HEK293T (cell line): ENCODE measurements around the gene DNAI1.

Source experiments
- CTCF ChIA-PET: fragments of 350-600 bp; formaldehyde crosslinking; extraction: SDS; loops from one replicate; lab custom pipeline; 2021; ENCODE audit warnings: antibody characterized with exemption, inconsistent platforms; lab: Yijun Ruan, JAX
- POLR2A ChIA-PET: fragments of 350-600 bp; formaldehyde crosslinking; extraction: SDS; loops from one replicate; lab custom pipeline; 2020; ENCODE audit warnings: antibody characterized with exemption, inconsistent platforms; lab: Yijun Ruan, JAX
- DNase-seq: peaks from one replicate; pipeline ENCODE4 v3.0.0; 2012; ENCODE audit warnings: mixed read lengths; ENCODE audit errors: extremely low spot score
- ARNT ChIP-seq: fragments of 450-650 bp; IDR thresholded peaks from 2 replicates; pipeline ENCODE4 v1.6.1; 2017; ENCODE audit warnings: mild to moderate bottlenecking
- BHLHE40 ChIP-seq: fragments of 450-650 bp; IDR thresholded peaks from 2 replicates; pipeline ENCODE4 v1.6.1; 2016; ENCODE audit warnings: mild to moderate bottlenecking, moderate library complexity, borderline replicate concordance
- CTBP1 ChIP-seq: fragments of 450-650 bp; IDR thresholded peaks from 2 replicates; pipeline ENCODE4 v1.6.1; 2016; ENCODE audit warnings: borderline replicate concordance
- ELF4 ChIP-seq: fragments of 450-650 bp; IDR thresholded peaks from 2 replicates; pipeline ENCODE4 v1.6.1; 2017; ENCODE audit warnings: antibody characterized with exemption
- FOXA1 ChIP-seq: fragments of 450-650 bp; IDR thresholded peaks from 2 replicates; pipeline ENCODE4 v1.6.1; 2016; ENCODE audit warnings: mild to moderate bottlenecking
- FOXK2 ChIP-seq: fragments of 450-650 bp; IDR thresholded peaks from 2 replicates; pipeline ENCODE4 v1.6.1; 2016; ENCODE audit warnings: mild to moderate bottlenecking
- FOXM1 ChIP-seq: fragments of 450-650 bp; IDR thresholded peaks from 2 replicates; pipeline ENCODE4 v1.6.1; 2017; ENCODE audit warnings: mild to moderate bottlenecking, borderline replicate concordance
- HDGF ChIP-seq: fragments of 450-650 bp; IDR thresholded peaks from 2 replicates; pipeline ENCODE4 v1.6.1; 2017; ENCODE audit warnings: antibody characterized with exemption, borderline replicate concordance
- L3MBTL2 ChIP-seq: fragments of 450-650 bp; conservative IDR thresholded peaks from 2 replicates; pipeline ENCODE4 v1.6.1; 2016; ENCODE audit warnings: mild to moderate bottlenecking
- LEF1 ChIP-seq: fragments of 450-650 bp; IDR thresholded peaks from 2 replicates; pipeline ENCODE4 v1.6.1; 2017; ENCODE audit warnings: mild to moderate bottlenecking, borderline replicate concordance
- NFRKB ChIP-seq: fragments of 450-650 bp; IDR thresholded peaks from 2 replicates; pipeline ENCODE4 v1.6.1; 2016; ENCODE audit warnings: mild to moderate bottlenecking, moderate library complexity
- SP1 ChIP-seq: fragments of 450-650 bp; IDR thresholded peaks from 2 replicates; pipeline ENCODE4 v1.6.1; 2017
- SUZ12 ChIP-seq: fragments of 450-650 bp; IDR thresholded peaks from 2 replicates; pipeline ENCODE4 v1.6.1; 2016; ENCODE audit warnings: mild to moderate bottlenecking
- TARDBP ChIP-seq: fragments of 450-650 bp; IDR thresholded peaks from 2 replicates; pipeline ENCODE4 v1.6.1; 2016
- ZNF384 ChIP-seq: fragments of 450-650 bp; IDR thresholded peaks from 2 replicates; pipeline ENCODE4 v1.6.1; 2016
- TF ChIP-seq, protein P1 (sequence below): fragments of 450-650 bp; IDR thresholded peaks from 2 replicates; pipeline ENCODE4 v1.6.1; 2016

DNAI1 gene

DNA sequence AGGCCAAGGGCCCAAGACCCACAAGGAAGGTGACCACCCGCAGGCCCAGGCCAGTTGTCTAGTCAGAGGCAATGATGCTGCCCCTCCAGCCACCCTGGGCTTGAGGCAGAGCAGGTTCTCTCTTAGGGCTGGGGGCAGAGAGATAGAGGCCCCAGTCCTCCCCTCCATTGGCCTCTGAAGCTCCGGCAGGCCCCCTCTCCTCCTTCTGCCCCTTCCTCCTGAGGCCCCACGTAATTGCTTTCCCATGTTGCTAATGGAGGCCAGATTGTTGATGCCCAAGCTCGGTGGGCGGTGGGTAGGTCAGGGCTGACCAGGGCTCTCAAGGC is 90.8 kb downstream of the DNAI1 start:
- no peak for DNase-seq
- TF ChIP-seq CTBP1 (no peak), HDGF (no peak), TARDBP (no peak), FOXM1 (no peak), FOXK2 (no peak), ELF4 (no peak), SP1 (no peak), LEF1 (no peak), L3MBTL2 (no peak), BHLHE40 (no peak), ZNF384 (no peak), NFRKB (no peak), FOXA1 (no peak), ARNT (no peak), SUZ12 (no peak)
- TF ChIP-seq, protein P1, sequence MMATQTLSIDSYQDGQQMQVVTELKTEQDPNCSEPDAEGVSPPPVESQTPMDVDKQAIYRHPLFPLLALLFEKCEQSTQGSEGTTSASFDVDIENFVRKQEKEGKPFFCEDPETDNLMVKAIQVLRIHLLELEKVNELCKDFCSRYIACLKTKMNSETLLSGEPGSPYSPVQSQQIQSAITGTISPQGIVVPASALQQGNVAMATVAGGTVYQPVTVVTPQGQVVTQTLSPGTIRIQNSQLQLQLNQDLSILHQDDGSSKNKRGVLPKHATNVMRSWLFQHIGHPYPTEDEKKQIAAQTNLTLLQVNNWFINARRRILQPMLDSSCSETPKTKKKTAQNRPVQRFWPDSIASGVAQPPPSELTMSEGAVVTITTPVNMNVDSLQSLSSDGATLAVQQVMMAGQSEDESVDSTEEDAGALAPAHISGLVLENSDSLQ = no peak
- ChIA-PET POLR2A (no interaction called here), CTCF (interaction anchor here (3.7 kb wide), 1 partner anchor 42 kb away, joined by 31 read pairs; no protein-coding TSS in a partner anchor)

- DNase-seq = no peak
- CTCF ChIA-PET = interaction anchor here (3.7 kb wide), 1 partner anchor 41 kb away, joined by 31 read pairs; no protein-coding TSS in a partner anchor
- POLR2A ChIA-PET = no interaction called here
- TF ChIP-seq ARNT (no peak), LEF1 (no peak), NFRKB (no peak), ELF4 (no peak), FOXK2 (no peak), ZNF384 (no peak)
Measured at GRCh38 chr9:34550016-34550680, 91.5 kb downstream of the DNAI1 start.

GRCh38 chr9:34550681-34551270 is 92.2 kb downstream of the DNAI1 start:
- TF ChIP-seq HDGF (no peak), FOXA1 (no peak), FOXM1 (no peak), BHLHE40 (no peak), FOXK2 (no peak), SP1 (no peak), ZNF384 (no peak), SUZ12 (no peak), NFRKB (no peak), L3MBTL2 (no peak), CTBP1 (no peak), ELF4 (no peak), ARNT (no peak), LEF1 (no peak), TARDBP (no peak)
- TF ChIP-seq, protein P1 = no peak
- ChIA-PET CTCF (interaction anchor here (0.6 kb wide), 1 partner anchor 41 kb away, joined by 3 read pairs; no protein-coding TSS in a partner anchor), POLR2A (no interaction called here)
- no peak for DNase-seq

DNA sequence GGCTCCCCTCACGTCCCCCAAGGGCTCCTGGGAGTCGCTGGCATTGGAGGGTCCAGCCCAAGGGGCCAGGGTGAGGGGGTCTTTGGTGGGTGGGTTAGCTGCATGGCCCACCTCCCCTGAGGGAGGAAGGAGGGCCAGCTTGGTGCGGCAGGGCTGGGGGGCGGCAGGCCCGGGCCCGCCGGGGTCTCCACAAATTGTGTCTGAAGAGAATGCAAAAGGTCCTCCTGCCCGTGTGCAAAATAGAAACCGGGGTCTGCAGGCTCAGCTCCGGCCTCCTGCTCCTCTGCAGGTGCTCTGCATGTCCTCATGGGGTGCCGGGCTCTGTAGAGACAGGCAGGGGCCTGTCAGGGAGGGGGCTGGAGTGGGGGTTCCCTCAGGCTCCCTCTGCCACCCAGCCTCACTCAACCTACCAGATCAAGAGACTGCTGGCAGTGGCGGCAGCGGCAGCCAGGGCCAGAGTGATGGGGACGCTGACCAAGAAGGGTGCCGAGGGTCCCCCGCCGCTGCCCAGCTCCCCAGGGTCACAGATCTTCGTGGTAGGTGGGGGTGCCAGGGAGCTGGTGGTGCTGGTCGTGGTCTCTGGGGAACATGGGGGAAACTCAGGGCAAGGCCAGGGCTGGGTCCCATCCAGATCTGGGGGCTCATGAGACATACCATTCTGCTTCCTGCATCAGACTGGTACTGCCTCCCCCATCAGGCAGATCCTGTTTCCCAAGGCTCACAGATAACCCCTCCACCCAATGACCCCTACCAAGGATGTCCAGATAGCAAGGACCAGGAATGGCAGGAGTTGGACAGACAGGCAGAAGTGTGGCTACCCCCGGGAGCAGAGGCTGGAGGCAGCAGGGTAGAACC is 93.4 kb downstream of the DNAI1 start:
- TF ChIP-seq ZNF384 = no peak
- TF ChIP-seq BHLHE40 = no peak
- TF ChIP-seq TARDBP = no peak
- no peak for TF ChIP-seq FOXA1
- TF ChIP-seq SP1 = no peak
- TF ChIP-seq SUZ12 = no peak
- no peak for TF ChIP-seq NFRKB
- TF ChIP-seq L3MBTL2 = no peak
- TF ChIP-seq FOXM1 = no peak
- no peak for TF ChIP-seq ARNT
- TF ChIP-seq FOXK2 = no peak
- TF ChIP-seq ELF4 = no peak
- TF ChIP-seq, protein P1 = no peak
- no peak for TF ChIP-seq HDGF
- no peak for TF ChIP-seq LEF1
- no peak for TF ChIP-seq CTBP1
- CTCF ChIA-PET = interaction anchor here (0.6 kb wide), 1 partner anchor 39 kb away, joined by 3 read pairs; no protein-coding TSS in a partner anchor
- no peak for DNase-seq
- POLR2A ChIA-PET = no interaction called here

DNA sequence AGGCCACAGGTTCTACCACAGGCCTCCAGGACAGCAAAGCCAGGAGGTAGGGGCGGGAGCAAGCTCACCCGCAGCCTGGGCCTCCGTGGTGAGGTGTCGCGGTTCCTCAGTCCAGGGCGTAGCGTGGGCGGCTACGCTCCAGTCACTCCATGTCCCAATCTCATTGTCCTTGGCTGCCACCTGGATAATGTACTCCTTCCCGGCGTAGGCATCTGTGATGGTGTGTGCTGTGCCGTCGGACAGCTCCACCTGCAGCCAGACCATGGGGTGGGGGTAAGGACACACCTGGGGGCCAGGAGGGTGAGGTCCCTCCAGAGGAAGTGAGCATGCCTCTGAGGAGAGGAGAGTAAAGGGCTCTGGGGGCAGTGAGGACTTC is 94.0 kb downstream of the DNAI1 start:
- ChIA-PET CTCF (interaction anchor here (0.7 kb wide), 1 partner anchor 39 kb away, joined by 3 read pairs; no protein-coding TSS in a partner anchor), POLR2A (no interaction called here)
- DNase-seq = no peak
- TF ChIP-seq LEF1 (no peak), SP1 (no peak), BHLHE40 (no peak), ZNF384 (no peak), CTBP1 (no peak), L3MBTL2 (no peak), HDGF (no peak), FOXK2 (no peak), TARDBP (no peak), FOXA1 (no peak), ARNT (no peak), NFRKB (no peak), ELF4 (no peak), FOXM1 (no peak), SUZ12 (no peak)
- TF ChIP-seq, protein P1 = no peak
